Measurements from ENCODE around the gene ZSCAN2. TPM values are rescaled to one million over a fixed set of nuclear protein-coding genes. Genes with fewer than 3 reads are reported as not detected.
"Not testable (repeated sequence)": the region's sequence is repeated elsewhere in the genome, so short reads cannot be mapped to it uniquely, and the experiment has no call there.

Gene ZSCAN2
- total RNA-seq, 6 experiments from 2014 or later, result 4.5 to 5.9 (median 5.5) TPM

DNA sequence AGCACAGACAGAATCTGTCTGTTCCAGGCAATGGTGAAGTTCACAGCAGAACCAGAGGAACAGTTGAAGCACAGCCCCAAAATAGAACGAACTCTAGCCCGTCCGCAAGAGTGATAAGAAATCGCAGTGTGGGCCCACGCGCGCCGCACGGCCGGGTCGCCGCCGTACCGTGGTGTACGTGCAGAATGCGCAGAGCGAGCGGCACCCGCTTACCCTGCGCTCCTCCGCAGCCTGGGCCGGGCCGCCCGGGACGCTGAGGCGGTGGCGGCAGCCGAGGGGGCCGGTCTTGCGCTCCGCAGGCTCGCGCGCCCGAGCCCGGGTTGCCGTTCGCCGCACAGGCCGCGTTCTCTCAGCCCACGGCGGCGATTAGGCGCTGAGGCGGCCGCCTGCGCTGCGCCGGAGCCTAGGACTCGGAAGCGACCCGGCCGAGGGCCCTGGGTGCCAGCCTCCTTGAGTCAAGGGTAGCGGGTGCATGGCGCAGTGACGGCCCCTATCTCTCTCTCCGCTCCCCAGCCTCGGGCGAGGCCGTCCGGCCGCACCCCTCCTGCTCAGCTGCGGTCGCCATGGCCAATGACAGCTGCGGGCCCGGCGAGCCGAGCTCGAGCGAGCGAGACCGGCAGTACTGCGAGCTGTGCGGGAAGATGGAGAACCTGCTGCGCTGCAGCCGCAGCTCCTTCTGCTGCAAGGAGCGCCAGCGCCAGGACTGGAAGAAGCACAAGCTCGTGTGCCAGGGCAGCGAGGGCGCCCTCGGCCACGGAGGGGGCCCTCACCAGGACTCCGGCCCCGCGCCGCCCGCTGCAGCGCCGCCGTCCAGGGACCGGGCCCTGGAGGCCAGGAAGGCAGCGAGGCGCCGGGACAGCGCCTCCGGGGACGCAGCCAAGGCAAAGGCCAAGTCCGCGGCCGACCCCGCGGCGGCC lies 32.8 kb downstream of the ZSCAN2 start:
- TF ChIP-seq, protein P1, sequence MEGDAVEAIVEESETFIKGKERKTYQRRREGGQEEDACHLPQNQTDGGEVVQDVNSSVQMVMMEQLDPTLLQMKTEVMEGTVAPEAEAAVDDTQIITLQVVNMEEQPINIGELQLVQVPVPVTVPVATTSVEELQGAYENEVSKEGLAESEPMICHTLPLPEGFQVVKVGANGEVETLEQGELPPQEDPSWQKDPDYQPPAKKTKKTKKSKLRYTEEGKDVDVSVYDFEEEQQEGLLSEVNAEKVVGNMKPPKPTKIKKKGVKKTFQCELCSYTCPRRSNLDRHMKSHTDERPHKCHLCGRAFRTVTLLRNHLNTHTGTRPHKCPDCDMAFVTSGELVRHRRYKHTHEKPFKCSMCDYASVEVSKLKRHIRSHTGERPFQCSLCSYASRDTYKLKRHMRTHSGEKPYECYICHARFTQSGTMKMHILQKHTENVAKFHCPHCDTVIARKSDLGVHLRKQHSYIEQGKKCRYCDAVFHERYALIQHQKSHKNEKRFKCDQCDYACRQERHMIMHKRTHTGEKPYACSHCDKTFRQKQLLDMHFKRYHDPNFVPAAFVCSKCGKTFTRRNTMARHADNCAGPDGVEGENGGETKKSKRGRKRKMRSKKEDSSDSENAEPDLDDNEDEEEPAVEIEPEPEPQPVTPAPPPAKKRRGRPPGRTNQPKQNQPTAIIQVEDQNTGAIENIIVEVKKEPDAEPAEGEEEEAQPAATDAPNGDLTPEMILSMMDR (IDR thresholded peaks at IDR 0.05), result peak; percentile 11; the same call in 1 of the 2 replicates
- H3K9me3 Mint-ChIP-seq, result no peaks in the 10 kb centered on the region
- DNase-seq, result peak; percentile 60
- peaks cover 23% of the 10 kb centered on the region for H3K36me3 Mint-ChIP-seq (ENCODE audit: low read depth)
- H3K27me3 Mint-ChIP-seq (ENCODE audit: insufficient read depth), result peaks cover 5% of the 10 kb centered on the region
- H3K4me3 Mint-ChIP-seq, result peak overlapping the region; percentile 98
- H3K27ac Mint-ChIP-seq, result peak overlapping the region; percentile 92
- H3K4me1 Mint-ChIP-seq (ENCODE audit: low read depth), result peaks cover 58% of the 10 kb centered on the region

DNA sequence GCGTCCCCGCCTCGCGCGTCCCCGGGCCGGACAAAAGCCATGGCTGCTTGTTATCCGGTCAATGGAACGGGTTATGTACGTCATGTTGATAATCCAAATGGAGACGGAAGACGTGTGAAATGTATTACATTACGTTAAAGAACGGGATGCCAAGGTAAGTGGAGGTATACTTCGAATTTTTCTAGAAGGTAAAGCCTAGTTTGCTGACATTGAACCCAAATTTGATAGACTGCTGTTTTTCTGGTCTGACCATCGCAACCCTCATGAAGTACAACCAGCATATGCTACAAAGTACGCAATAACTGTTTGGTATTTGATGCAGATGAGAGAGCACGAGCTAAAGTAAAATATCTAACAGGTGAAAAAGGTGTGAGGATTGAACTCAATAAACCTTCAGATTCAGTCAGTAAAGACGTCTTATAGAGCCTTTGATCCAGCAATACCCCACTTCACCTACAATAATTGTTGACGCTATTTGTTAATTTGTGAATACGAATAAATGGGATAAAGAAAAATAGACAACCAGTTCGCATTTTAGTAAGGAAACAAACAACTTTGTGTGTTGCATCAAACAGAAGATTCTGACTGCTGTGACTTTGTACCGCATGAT lies 33.5 kb downstream of the ZSCAN2 start:
- Mint-ChIP-seq H3K4me3 (peak overlapping the region; percentile 83), H3K4me1 (ENCODE audit: low read depth) (peaks cover 58% of the 10 kb centered on the region), H3K27me3 (ENCODE audit: insufficient read depth) (peaks cover 5% of the 10 kb centered on the region), H3K9me3 (no peaks in the 10 kb centered on the region), H3K36me3 (ENCODE audit: low read depth) (peaks cover 27% of the 10 kb centered on the region), H3K27ac (peak overlapping the region; percentile 29; the same call in 1 of the 2 replicates)
- TF ChIP-seq, protein P1 (IDR thresholded peaks at IDR 0.05), result no peak
- DNase-seq, result no peak

DNA sequence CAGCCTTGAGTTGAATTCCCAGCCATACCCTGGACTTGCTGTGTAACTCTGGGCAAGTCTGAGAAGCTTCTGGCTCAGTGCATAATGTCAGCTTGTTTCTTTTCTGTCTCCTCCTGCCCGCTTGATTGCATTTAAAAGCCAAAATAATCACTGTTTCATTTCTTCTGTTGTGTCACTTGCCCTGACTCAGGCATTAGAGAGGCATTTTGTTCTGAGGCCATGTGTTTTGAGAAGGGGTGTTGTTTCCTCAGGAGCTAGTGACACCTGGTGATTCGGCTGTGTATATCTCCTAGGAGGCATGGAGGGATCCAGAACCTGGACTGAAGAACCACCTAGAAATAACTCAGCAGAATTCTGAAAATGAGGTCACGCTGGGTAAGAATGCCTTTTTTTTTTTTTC lies 37.3 kb downstream of the ZSCAN2 start:
- Mint-ChIP-seq H3K9me3 (no peaks in the 10 kb centered on the region), H3K4me1 (ENCODE audit: low read depth) (peaks cover 29% of the 10 kb centered on the region), H3K27ac (peak overlapping the region; percentile 25; the same call in 1 of the 2 replicates), H3K27me3 (ENCODE audit: insufficient read depth) (peaks cover 2% of the 10 kb centered on the region; the same call in 1 of the 2 replicates), H3K36me3 (ENCODE audit: low read depth) (peaks cover 32% of the 10 kb centered on the region), H3K4me3 (no peak overlapping the region)
- TF ChIP-seq, protein P1 (IDR thresholded peaks at IDR 0.05), result 0 out of 2 replicates have a peak, but pooled peaks have one; percentile 7
- DNase-seq, result no peak

DNA sequence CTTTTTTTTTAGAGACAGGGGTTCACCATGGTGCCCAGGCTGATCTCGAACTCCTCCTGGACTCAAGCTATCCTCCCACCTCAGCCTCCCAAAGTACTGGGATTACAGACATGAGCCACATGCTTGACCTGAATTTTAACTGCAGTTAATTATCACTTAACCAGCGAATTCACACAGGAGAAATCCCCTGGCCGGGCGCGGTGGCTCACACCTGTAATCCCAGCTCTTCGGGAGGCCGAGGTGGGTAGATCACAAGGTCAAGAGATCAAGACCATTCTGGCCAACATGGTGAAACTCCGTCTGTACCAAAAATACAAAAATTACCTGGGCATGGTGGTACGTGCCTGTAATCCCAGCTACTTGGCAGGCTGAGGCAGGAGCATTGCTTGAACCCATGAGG lies 41.1 kb downstream of the ZSCAN2 start:
- not testable (repeated sequence) for H3K27me3 Mint-ChIP-seq (ENCODE audit: insufficient read depth); DNase-seq; H3K4me3 Mint-ChIP-seq; H3K27ac Mint-ChIP-seq; H3K9me3 Mint-ChIP-seq; H3K4me1 Mint-ChIP-seq (ENCODE audit: low read depth)
- peaks cover 34% of the 10 kb centered on the region for H3K36me3 Mint-ChIP-seq (ENCODE audit: low read depth)

DNA sequence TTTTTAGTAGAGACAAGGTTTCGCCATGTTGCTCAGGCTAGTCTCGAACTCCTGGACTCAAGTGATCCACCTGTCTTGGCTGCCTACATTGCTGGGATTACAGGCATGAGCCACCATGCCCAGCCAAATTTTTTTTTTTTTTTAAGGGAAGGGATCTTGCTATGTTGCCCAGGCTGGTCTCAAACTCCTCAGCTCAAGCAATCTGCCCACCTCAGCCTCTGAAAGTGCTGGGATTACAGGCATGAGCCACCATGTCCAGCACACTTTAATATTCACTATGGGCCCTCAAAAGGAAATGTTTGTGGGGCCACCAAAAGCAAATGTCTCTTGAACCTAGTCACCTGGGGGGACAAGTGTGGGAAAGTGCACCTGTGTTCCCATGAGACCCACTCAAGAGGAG lies 41.8 kb downstream of the ZSCAN2 start:
- H3K27ac Mint-ChIP-seq; H3K9me3 Mint-ChIP-seq; DNase-seq; H3K27me3 Mint-ChIP-seq (ENCODE audit: insufficient read depth); H3K4me3 Mint-ChIP-seq; H3K4me1 Mint-ChIP-seq (ENCODE audit: low read depth): not testable (repeated sequence)
- peaks cover 34% of the 10 kb centered on the region for H3K36me3 Mint-ChIP-seq (ENCODE audit: low read depth)

DNA sequence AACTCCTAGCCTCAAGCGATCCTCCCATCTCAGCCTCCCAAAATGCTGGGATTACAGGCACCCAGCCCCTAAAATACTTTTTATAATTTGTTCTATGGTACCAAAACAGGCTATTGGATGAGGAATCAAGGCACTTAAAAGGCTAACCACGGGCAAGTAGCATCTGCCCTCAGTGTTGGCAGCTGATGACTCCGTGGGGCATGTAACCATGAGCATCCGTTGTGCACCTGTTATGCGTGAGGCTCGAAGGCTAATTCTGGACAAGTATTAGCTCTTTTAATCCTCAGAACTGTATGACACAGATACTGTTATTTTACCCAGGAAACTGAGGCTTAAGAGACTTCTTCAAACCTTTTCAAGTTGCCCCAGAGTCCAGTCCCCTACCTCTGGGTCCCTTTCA lies 43.0 kb downstream of the ZSCAN2 start:
- H3K9me3 Mint-ChIP-seq, result no peaks in the 10 kb centered on the region
- H3K4me1 Mint-ChIP-seq (ENCODE audit: low read depth), result peaks cover 9% of the 10 kb centered on the region
- H3K36me3 Mint-ChIP-seq (ENCODE audit: low read depth), result peaks cover 40% of the 10 kb centered on the region
- H3K27ac Mint-ChIP-seq, result no peak overlapping the region
- TF ChIP-seq, protein P1 (IDR thresholded peaks at IDR 0.05), result no peak
- no peak overlapping the region for H3K4me3 Mint-ChIP-seq
- peaks cover 2% of the 10 kb centered on the region; the same call in 1 of the 2 replicates for H3K27me3 Mint-ChIP-seq (ENCODE audit: insufficient read depth)
- no peak for DNase-seq

Measured in HFFc6 (cell line).